HT-29 (cell line): ENCODE measurements around the gene PRICKLE4. TPM values are rescaled to one million over a fixed set of nuclear protein-coding genes. Genes with fewer than 3 reads are reported as not detected.
A peak's percentile ranks its signal among the peaks of the same experiment; 100 is the strongest.
"Not testable (repeated sequence)": the region's sequence is repeated elsewhere in the genome, so short reads cannot be mapped to it uniquely, and the experiment has no call there.

Experiments used
- DNase-seq: peaks from one replicate; pipeline ENCODE4 v3.0.0-alpha.2; 2015; ENCODE audit warnings: low spot score
- total RNA-seq: library from RNA; depleted of rRNA; stranded (reverse); fragments of >200 nt; shearing (Covaris generic); gene quantifications from 2 replicates; pipeline ENCODE4 v1.2.3, GENCODE V29; 2014

Gene PRICKLE4
- total RNA-seq, 1 experiment from 2014 or later = 16.0 TPM

- DNase-seq = no peak
These were observed 36.3 kb upstream of the PRICKLE4 start for GRCh38 chr6:41744236-41744787.

DNA sequence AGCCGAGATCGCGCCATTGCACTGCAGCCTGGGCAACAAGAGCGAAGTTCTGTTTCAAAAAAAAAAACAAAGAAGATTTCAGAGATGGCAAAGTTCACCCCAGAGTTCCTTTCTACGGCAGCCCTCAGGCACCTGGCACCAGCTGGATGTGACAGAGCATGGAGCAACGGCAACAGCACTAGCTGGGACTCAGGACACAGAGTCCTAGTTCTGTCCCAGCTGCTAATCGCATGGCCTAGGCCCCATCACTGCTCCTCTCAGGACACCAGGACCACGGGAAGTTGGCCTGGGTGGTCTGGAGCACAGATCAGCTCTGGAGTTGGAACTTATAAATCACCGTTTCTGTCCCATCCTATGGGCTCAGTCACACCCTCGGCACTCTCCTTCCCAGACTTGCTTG lies 34.5 kb upstream of the PRICKLE4 start:
- no peak for DNase-seq

DNA sequence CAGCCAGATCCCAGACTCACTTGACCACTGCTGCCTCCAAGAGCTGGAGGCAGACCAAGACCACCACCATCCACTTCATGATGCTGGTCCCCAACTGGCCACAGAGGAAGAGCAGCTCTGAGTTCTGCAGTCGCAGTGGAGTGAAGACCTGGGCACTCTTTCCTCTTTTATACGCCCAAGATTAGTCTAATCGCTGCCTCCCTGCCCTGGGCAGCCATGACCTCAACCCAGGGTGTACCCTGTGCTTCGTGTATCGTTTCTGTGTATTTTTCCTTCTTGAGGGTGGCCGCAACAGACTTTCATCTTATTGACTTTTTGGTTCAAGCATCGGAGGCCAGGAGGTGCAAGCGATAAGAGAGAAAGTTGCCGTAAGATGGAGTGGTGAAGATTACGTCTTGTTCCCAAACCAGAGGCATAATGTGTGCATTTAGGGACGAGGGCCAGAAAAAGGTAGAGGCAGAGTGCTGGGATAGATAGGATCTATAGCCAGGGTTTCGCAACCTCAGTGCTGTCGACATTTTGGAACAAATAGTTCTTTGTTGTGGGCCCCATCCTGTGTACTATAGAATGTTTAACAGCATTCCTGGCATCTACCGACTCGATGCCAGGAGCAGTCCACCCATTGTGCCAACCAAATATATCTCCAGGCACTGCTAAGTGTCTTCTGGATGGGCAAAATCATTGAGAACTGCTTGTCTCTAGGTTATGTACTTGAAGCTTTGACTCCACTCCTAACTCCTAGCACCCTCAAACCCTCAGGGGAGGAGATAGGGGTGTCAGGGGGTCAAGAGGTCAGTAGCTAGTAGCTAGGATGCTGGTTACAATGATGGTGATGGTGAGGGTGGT lies 33.1 kb upstream of the PRICKLE4 start, which contains the start of gene PGC:
TSS of gene PGC (minus strand) at position 142 of the 846 bp plus-strand sequence. CDS start at position 79, 63 bp downstream.
- no peak for DNase-seq

- no peak for DNase-seq
These were observed 32.5 kb upstream of the PRICKLE4 start for GRCh38 chr6:41748102-41748477.

- no peak for DNase-seq
These were observed 32.0 kb upstream of the PRICKLE4 start for GRCh38 chr6:41748542-41748941.

DNA sequence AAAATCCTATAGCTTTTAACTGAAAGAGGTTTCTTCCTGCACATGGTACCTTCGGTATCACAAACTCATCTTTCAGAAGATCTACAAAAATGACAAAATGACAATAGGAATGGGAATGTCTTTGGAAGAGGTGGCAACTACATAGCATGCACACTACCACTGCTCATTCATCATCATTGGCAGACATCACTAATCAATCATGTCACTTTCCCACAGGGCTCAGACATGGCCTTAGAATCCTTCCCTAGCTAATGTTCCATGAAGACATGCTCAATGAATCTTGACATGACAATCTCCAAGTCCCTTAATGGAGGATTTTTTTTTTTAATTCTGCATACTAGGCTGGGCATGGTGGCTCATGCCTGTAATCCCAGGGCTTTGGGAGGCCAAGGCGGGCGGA lies 30.2 kb upstream of the PRICKLE4 start:
- DNase-seq = no peak

DNA sequence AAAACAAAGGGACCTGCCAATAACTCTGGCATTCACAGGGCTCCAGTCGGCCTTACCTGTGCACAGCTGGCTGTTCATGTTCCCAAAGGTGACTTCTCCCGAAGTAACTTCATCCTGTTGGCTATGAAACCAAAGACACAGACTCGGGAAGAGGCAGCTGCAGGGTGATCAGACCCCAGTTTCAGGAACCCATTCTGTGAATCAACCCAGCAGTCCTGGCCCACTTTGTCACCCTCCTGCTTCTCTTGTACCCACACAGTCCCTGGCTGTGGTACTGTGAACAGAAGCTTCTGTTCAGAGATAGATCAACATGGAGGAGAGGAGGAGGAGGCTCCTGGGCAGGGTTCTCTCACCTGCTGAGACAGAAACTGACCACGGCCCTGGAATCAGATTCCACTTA lies 24.7 kb upstream of the PRICKLE4 start:
- DNase-seq = no peak

GRCh38 chr6:41756354-41756753 lies 24.2 kb upstream of the PRICKLE4 start:
- no peak for DNase-seq

- no peak for DNase-seq
These were observed 23.3 kb upstream of the PRICKLE4 start for GRCh38 chr6:41757271-41757670.

DNA sequence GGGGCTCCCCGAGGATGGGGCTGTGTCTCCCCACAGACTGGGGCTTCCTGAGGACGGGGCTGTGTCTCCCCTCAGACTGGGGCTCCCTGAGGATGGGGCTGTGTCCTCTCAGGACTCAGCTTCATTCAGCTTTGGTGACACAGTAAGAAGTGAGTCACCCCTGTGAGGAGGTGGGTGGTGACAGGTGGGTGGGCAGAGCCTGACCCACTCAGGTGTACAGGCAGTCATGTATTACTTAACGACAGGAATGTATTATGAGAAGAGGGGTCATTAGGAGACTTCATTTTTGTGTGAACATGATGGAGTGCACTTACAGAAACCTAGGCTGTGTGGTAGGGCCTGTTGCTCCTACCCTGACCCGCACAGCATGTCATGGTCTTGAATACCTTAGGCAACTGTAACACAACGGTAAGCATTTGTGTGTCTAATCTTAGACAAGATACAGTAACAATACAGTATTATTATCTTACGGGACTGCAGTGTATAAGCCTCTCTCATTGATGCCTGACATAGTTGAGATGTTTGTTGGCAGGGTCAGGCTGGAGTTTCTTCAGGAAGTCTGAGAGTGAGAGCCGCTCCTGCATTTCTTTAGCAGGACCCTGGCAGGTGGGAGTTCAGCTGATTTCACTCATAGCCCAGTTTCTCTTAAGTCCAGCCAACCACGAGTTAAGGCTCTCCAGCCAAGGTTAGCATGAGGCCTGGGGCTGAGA lies 22.5 kb upstream of the PRICKLE4 start:
- peak; percentile 46 for DNase-seq

GRCh38 chr6:41758641-41759035 lies 21.9 kb upstream of the PRICKLE4 start:
- DNase-seq = no peak

DNA sequence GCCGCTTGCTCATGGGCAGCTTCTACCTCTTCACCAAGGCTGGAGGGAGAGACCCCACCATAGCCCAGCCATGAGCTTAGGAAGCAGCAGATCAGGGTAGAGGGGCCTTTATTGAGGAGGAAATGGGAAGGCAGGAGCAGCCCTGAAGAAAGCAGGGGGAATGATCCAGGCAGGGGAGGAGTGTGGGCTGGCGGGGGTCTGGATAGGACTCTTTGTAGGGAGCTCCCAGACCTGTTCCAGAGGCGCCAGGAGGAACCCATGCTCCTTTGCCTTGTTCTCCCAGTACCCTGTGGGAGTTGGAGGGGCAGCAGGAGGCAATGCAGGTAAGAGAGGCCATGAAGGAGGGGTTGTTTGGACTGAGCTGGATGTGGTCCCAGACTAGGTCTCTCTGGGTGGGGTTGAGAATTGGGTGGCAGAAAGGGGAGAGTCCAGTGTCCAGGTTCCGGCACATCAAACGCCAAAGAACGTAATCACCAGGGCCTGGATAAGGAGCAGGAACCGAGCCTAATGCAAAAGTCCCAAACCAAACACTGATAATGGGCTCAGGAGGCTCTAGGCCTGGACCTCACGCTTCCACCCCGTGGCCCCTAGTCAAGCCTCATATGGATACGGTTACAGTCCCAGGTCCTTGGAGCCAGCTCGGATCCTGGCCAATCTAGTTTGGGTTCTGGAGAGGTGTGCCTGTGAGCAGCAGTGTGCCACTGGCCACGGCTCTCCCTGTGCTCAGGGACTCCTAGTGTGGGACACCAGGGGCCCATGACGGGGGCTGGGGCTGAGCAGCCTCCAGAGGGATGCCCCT lies 21.3 kb upstream of the PRICKLE4 start:
- DNase-seq = no peak

GRCh38 chr6:41759905-41760579 lies 20.5 kb upstream of the PRICKLE4 start:
- DNase-seq = no peak

DNA sequence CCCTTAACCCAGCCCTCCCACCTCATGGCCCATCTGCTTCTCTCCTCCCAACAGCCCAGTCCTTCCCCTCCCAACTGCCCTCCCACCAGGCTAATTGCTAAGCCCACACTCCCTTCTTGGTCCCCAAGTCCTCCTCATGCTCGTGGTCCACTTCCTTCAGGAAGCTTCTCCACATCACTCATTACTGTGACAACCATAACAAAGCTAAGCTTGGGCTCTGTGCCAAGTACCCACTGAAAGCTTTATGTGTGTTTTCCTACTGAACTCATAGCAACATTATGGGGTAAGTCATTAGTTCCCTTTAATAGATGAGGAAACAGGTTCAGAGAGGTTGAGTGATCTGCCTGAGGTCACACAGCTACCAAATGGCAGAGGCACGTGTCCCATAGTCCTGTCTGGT lies 17.1 kb upstream of the PRICKLE4 start:
- DNase-seq = no peak

DNA sequence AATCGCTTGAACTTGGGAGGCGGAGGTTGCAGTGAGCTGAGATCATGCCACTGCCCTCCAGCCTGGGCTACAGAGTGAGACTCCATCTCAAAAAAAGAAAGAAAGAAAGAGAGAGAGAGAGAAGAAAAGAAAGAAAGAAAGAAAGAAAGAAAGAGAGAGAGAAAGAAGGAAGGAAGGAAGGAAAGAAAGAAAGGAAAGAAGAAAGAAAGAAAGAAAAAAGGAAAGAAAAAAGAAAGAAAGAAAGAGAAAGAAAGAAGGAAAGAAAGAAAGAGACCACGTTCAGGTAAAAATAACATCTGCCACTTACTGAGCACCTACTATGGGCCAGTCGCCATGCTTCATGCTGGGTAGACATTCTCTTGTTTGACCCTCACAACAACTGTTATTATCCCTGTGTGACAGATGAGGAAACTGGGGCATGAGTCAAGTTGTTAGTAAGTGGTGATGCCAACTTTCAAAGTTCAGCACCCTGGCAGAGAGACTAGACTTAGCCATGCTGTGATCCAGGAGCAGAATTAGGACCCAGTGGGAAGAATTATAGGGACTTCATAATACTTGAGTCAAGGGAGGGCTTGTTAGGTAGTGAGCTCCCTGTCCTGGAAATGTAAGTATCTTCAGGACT lies 14.4 kb upstream of the PRICKLE4 start:
- DNase-seq = not testable (repeated sequence)

DNA sequence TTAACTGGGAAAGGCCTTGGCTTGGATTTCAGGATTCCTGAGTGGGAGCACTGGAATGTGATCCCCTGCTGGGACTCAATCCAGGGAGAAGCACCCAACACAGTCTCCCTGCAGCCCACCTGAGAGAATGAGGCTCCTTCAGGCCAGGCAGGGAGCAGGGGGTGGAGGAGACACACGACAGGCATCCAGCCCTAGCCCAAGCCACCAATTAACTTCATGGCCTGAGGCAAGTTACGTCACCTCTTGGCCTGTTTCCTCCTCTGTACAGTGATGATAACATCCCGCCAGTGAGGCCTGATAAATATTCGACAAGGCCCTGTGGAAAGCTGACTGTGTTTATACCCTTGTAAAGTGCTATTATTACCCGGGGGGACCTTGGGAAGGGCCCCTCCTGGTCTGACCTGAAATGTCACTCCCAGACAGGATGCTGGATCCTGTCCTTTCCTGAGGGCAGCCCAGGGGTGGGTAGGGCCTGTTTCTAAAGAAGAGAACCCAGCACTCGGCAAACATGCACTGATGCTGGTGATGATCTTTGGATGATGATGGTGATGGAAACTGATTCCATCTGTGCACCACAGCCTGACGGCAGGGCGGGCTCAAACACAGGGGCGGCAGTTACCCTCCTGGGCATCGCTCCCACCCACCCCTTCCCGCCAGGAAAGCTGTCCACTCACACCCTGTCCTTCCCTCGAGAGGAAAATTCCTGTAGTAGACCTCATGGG lies 13.3 kb upstream of the PRICKLE4 start:
- peak; percentile 56 for DNase-seq

GRCh38 chr6:41768545-41769308 lies 11.9 kb upstream of the PRICKLE4 start:
- peak; percentile 79 for DNase-seq

- DNase-seq = no peak
These were observed 11.2 kb upstream of the PRICKLE4 start for GRCh38 chr6:41769376-41769775.

GRCh38 chr6:41770381-41771057 lies 10.1 kb upstream of the PRICKLE4 start:
- no peak for DNase-seq
